ENCODE results near the gene SLC6A17. TPM values are rescaled to one million over a fixed set of nuclear protein-coding genes. Genes with fewer than 3 reads are reported as not detected.

The SLC6A17 gene
- total RNA-seq, 1 experiment from 2014 or later, result not detected

DNA sequence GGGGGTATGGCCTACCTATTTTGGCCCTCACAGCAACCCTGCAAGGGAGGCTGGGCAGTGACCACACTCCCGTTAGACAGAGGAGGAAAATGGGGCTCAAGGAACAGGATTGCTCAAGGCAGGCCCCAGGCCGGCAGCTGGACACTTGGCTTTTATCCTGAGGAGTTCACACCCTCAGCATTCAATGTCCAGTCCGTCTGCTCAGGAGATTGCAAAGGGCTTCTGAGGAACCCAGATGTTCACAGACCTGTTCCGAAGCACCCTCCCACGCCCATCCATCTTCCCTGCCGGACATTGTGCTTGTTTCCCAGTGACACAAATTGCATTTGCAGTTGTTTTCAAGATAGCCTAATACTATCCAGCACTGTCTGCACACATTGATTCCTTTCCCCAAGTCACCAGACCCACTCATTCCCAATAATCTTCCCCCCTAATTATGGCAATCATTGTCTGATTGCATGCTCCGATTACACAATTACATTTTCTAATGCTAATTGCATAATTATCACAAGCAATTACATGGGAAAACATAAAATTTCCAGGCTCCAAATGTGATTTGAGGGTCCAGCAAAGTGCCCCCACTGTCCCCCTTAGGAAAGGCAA is 42.3 kb upstream of the SLC6A17 start:
- no peaks in the 10 kb centered on the region for H3K4me1 ChIP-seq (ENCODE audit: insufficient read depth, low read length, poor library complexity, severe bottlenecking)

GRCh38 chr1:110111081-110111480 is 39.2 kb upstream of the SLC6A17 start:
- TF ChIP-seq CTCF (conservative IDR thresholded peaks at IDR 0.05; ENCODE audit: low read depth, low read length) (no peak), EZH2 (IDR thresholded peaks at IDR 0.05; ENCODE audit: borderline replicate concordance, low read depth, low read length, poor library complexity, severe bottlenecking) (no peak)
- ChIA-PET CTCF (no interaction called here), POLR2A (ENCODE audit: low non-redundant PET) (no interaction called here)
- intact Hi-C loops (cut with micrococcal nuclease; ENCODE audit: unreplicated experiment), result loop anchor here (10.0 kb wide), 1 partner anchor 336 kb away; no protein-coding TSS in a partner anchor
- no peak overlapping the region for H3K4me3 ChIP-seq (ENCODE audit: low read depth, low read length, poor library complexity, severe bottlenecking)
- no peak for DNase-seq (ENCODE audit: low spot score)
- BruUV-seq (replicated peaks), result no TSS peak
- H3K4me1 ChIP-seq (ENCODE audit: insufficient read depth, low read length, poor library complexity, severe bottlenecking), result no peaks in the 10 kb centered on the region
- no peaks in the 10 kb centered on the region for H3K9me3 ChIP-seq (ENCODE audit: low read depth, low read length, poor library complexity, severe bottlenecking)
- H3K27ac ChIP-seq (ENCODE audit: low read depth, low read length, poor library complexity, severe bottlenecking), result no peak overlapping the region
- H3K27me3 ChIP-seq (replicated peaks; ENCODE audit: insufficient read depth, low read depth, low read length, poor library complexity), result peaks cover 89% of the 10 kb centered on the region
- no peaks in the 10 kb centered on the region for H3K36me3 ChIP-seq (ENCODE audit: insufficient read depth, low read length, poor library complexity, severe bottlenecking)

More for the DNA sequence above, 42.3 kb upstream of the SLC6A17 start:
- no peak for DNase-seq (ENCODE audit: low spot score)
- CTCF ChIA-PET, result no interaction called here
- no peaks in the 10 kb centered on the region for H3K9me3 ChIP-seq (ENCODE audit: low read depth, low read length, poor library complexity, severe bottlenecking)
- H3K27ac ChIP-seq (ENCODE audit: low read depth, low read length, poor library complexity, severe bottlenecking), result no peak overlapping the region
- peaks cover 58% of the 10 kb centered on the region for H3K27me3 ChIP-seq (replicated peaks; ENCODE audit: insufficient read depth, low read depth, low read length, poor library complexity)
- BruUV-seq (replicated peaks), result no TSS peak
- intact Hi-C loops (cut with micrococcal nuclease; ENCODE audit: unreplicated experiment), result no loop called here
- POLR2A ChIA-PET (ENCODE audit: low non-redundant PET), result no interaction called here
- TF ChIP-seq EZH2 (IDR thresholded peaks at IDR 0.05; ENCODE audit: borderline replicate concordance, low read depth, low read length, poor library complexity, severe bottlenecking), result no peak
- TF ChIP-seq CTCF (conservative IDR thresholded peaks at IDR 0.05; ENCODE audit: low read depth, low read length), result no peak
- H3K36me3 ChIP-seq (ENCODE audit: insufficient read depth, low read length, poor library complexity, severe bottlenecking), result no peaks in the 10 kb centered on the region
- no peak overlapping the region for H3K4me3 ChIP-seq (ENCODE audit: low read depth, low read length, poor library complexity, severe bottlenecking)

- H3K4me3 ChIP-seq (ENCODE audit: low read depth, low read length, poor library complexity, severe bottlenecking), result no peak within 1 kb of the TSS
- no peaks in the 10 kb centered on the region for H3K36me3 ChIP-seq (ENCODE audit: insufficient read depth, low read length, poor library complexity, severe bottlenecking)
- TF ChIP-seq EZH2 (IDR thresholded peaks at IDR 0.05; ENCODE audit: borderline replicate concordance, low read depth, low read length, poor library complexity, severe bottlenecking) (no peak), CTCF (conservative IDR thresholded peaks at IDR 0.05; ENCODE audit: low read depth, low read length) (no peak)
- peaks cover 92% of the 10 kb centered on the region for H3K27me3 ChIP-seq (replicated peaks; ENCODE audit: insufficient read depth, low read depth, low read length, poor library complexity)
- ChIA-PET CTCF (interaction anchor here (0.6 kb wide), 1 partner anchor 26 kb away, joined by 3 read pairs; no protein-coding TSS in a partner anchor), POLR2A (ENCODE audit: low non-redundant PET) (no interaction called here)
- no peak within 1 kb of the TSS for H3K27ac ChIP-seq (ENCODE audit: low read depth, low read length, poor library complexity, severe bottlenecking)
- no TSS peak for BruUV-seq (replicated peaks)
- no peaks in the 10 kb centered on the region for H3K4me1 ChIP-seq (ENCODE audit: insufficient read depth, low read length, poor library complexity, severe bottlenecking)
- DNase-seq (ENCODE audit: low spot score), result no peak
- no peaks in the 10 kb centered on the region for H3K9me3 ChIP-seq (ENCODE audit: low read depth, low read length, poor library complexity, severe bottlenecking)
- intact Hi-C loops (cut with micrococcal nuclease; ENCODE audit: unreplicated experiment), result loop anchor here (10.0 kb wide), 1 partner anchor 337 kb away; no protein-coding TSS in a partner anchor
Measured at GRCh38 chr1:110112143-110112542, 38.2 kb upstream of the SLC6A17 start, which contains the start of gene UBL4B. TSS of gene UBL4B (plus strand) at chr1:110112443. CDS start at chr1:110112535, 92 bp downstream.

Measured in A673 (cell line).